Keratinocyte (primary cell): ENCODE results near the gene BMS1. TPM values are rescaled to one million over a fixed set of nuclear protein-coding genes. Genes with fewer than 3 reads are reported as not detected.
"Not testable (repeated sequence)": the region's sequence is repeated elsewhere in the genome, so short reads cannot be mapped to it uniquely, and the experiment has no call there.

ENCODE experiments used
- DNase-seq: peaks from one replicate; pipeline ENCODE4 v3.0.0-alpha.2; 2011; ENCODE audit warnings: low read depth, missing footprints, low spot score
- FAIRE-seq: peaks from 2 replicates; lab custom pipeline; 2011; peaks lifted over from hg19 to GRCh38; lab: Jason Lieb, UNC
- H2AFZ ChIP-seq: 2 replicates; pipeline ENCODE4 v1.6.0; 2012; ENCODE audit warnings: low read length, control low read depth, inconsistent platforms; ENCODE audit not compliant: control insufficient read depth
- H3K27ac ChIP-seq: 2 replicates; pipeline ENCODE4 v1.5.1; 2011; ENCODE audit warnings: low read length; ENCODE audit not compliant: control insufficient read depth, insufficient read depth
- H3K27me3 ChIP-seq: 3 replicates; pipeline ENCODE4 v1.6.0; 2011; ENCODE audit warnings: low read length; ENCODE audit not compliant: control insufficient read depth, insufficient read depth; ENCODE audit errors: extremely low read depth
- H3K36me3 ChIP-seq, 2 experiments: 2 replicates in 1 of 2; 3 replicates in 1 of 2; pipeline ENCODE4 v1.5.1; 2011; ENCODE audit warnings: low read length in 2 of 2, mild to moderate bottlenecking in 1 of 2; ENCODE audit not compliant: control insufficient read depth in 2 of 2, insufficient read depth in 2 of 2; ENCODE audit errors: extremely low read depth in 1 of 2
- H3K4me1 ChIP-seq: 3 replicates; pipeline ENCODE4 v1.5.1; 2011; ENCODE audit warnings: low read length; ENCODE audit not compliant: control insufficient read depth, insufficient read depth; ENCODE audit errors: extremely low read depth
- H3K4me2 ChIP-seq: 3 replicates; pipeline ENCODE4 v1.6.0; 2011; ENCODE audit warnings: low read depth, low read length; ENCODE audit not compliant: control insufficient read depth, insufficient read depth; ENCODE audit errors: extremely low read depth
- H3K4me3 ChIP-seq, 3 experiments: fragments of 200-600 bp in 1 of 3; sonication (generic) in 1 of 3; 2 replicates in 2 of 3; 3 replicates in 1 of 3; pipeline ENCODE4 v1.5.1; 2011 to 2016; ENCODE audit warnings: low read length in 3 of 3, mild to moderate bottlenecking in 3 of 3, control low read depth in 2 of 3, inconsistent platforms in 1 of 3, low read depth in 1 of 3, mixed read lengths in 1 of 3, mixed run types in 1 of 3, moderate library complexity in 1 of 3; ENCODE audit not compliant: control insufficient read depth in 2 of 3, insufficient read depth in 2 of 3; ENCODE audit errors: extremely low read depth in 1 of 3
- H3K79me2 ChIP-seq: 2 replicates; pipeline ENCODE4 v1.6.0; 2012; ENCODE audit warnings: low read length; ENCODE audit not compliant: control insufficient read depth, insufficient read depth
- H3K9ac ChIP-seq: 3 replicates; pipeline ENCODE4 v1.6.0; 2011; ENCODE audit warnings: low read length; ENCODE audit not compliant: control insufficient read depth, insufficient read depth; ENCODE audit errors: extremely low read depth
- H3K9me1 ChIP-seq: 3 replicates; pipeline ENCODE4 v1.6.0; 2011; ENCODE audit warnings: low read length; ENCODE audit not compliant: control insufficient read depth, insufficient read depth; ENCODE audit errors: extremely low read depth
- H3K9me3 ChIP-seq: 2 replicates; pipeline ENCODE4 v1.5.1; 2012; ENCODE audit warnings: low read depth, low read length; ENCODE audit not compliant: control insufficient read depth
- H4K20me1 ChIP-seq: 3 replicates; pipeline ENCODE4 v1.6.0; 2011; ENCODE audit warnings: low read length; ENCODE audit not compliant: control insufficient read depth, insufficient read depth; ENCODE audit errors: extremely low read depth
- EZH2 ChIP-seq: IDR thresholded peaks from one replicate; pipeline ENCODE4 v1.6.1; 2012; ENCODE audit warnings: inconsistent platforms, mild to moderate bottlenecking, low read length, moderate library complexity
- dilution Hi-C: fragments of 300-500 bp; cut with MboI; formaldehyde crosslinking; loops from one replicate; pipeline ENCODE4 v1.7.0; 2020; ENCODE audit warnings: low sequenced_read_pairs; ENCODE audit not compliant: extremely low pct_ligation_motif_present
- polyA plus RNA-seq, 5 experiments: library from polyadenylated mRNA; depleted of rRNA in 3 of 5; stranded (reverse) in 3 of 5; stranded (forward) in 1 of 5; unstranded in 1 of 5; fragments of >200 nt; gene quantifications; 1 replicate in 1 of 5; 2 replicates in 3 of 5; 3 replicates in 1 of 5; pipeline versions ENCODE4 v1.2.1 to v1.2.3, GENCODE V29; 2011 to 2012; ENCODE audit warnings: missing spikeins in 2 of 5, low read depth in 1 of 5, low replicate concordance in 1 of 5
- TF ChIP-seq, protein P1 (sequence below), 3 experiments: IDR thresholded peaks in 1 of 3; conservative IDR thresholded peaks in 1 of 3; optimal IDR thresholded peaks in 1 of 3; 2 replicates in 2 of 3; 3 replicates in 1 of 3; pipeline versions ENCODE3 to v1.5.1; 2011; ENCODE audit warnings: low read length in 3 of 3, mild to moderate bottlenecking in 3 of 3, moderate library complexity in 2 of 3, control low read depth in 1 of 3, inconsistent platforms in 1 of 3; ENCODE audit not compliant: insufficient read depth in 2 of 3; ENCODE audit errors: extremely low read depth in 1 of 3

BMS1 gene
- polyA plus RNA-seq, 1 donor (not counting 4 experiments of a cell fraction or from before 2014, with no cell fraction given), result 11.4 TPM

DNA sequence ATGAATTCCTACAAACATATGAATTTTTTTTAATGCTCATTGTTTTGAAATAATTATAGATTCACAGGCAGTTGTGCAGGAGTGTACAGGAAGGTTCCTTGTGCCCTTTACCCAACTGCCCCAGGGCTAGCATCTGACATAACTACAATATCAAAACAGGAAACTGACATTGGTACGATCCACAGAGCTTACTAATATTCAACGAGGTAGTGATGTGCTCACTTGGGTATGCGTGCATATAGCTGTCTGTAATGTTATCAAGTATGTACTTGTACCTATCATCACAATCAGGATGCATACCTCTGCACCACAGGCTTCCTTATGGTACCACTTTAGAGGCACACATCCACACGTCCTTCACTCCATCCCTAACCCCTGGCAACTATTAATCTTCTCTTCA lies 68.3 kb downstream of the BMS1 start:
- H3K36me3 ChIP-seq, result no peaks in the 10 kb centered on the region
- TF ChIP-seq EZH2, result no peak
- TF ChIP-seq, protein P1, sequence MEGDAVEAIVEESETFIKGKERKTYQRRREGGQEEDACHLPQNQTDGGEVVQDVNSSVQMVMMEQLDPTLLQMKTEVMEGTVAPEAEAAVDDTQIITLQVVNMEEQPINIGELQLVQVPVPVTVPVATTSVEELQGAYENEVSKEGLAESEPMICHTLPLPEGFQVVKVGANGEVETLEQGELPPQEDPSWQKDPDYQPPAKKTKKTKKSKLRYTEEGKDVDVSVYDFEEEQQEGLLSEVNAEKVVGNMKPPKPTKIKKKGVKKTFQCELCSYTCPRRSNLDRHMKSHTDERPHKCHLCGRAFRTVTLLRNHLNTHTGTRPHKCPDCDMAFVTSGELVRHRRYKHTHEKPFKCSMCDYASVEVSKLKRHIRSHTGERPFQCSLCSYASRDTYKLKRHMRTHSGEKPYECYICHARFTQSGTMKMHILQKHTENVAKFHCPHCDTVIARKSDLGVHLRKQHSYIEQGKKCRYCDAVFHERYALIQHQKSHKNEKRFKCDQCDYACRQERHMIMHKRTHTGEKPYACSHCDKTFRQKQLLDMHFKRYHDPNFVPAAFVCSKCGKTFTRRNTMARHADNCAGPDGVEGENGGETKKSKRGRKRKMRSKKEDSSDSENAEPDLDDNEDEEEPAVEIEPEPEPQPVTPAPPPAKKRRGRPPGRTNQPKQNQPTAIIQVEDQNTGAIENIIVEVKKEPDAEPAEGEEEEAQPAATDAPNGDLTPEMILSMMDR (optimal IDR thresholded peaks at IDR 0.05 in 1 of 3, IDR thresholded peaks at IDR 0.05 in 1 of 3, conservative IDR thresholded peaks at IDR 0.05 in 1 of 3; ENCODE audit: extremely low read depth in 1 of 3, insufficient read depth in 2 of 3, low read length in 3 of 3), result no peak
- dilution Hi-C loops, result no loop called here
- H3K27me3 ChIP-seq, result no peaks in the 10 kb centered on the region
- peak; percentile 92 for DNase-seq
- H3K4me1 ChIP-seq, result peaks cover 16% of the 10 kb centered on the region
- no peak overlapping the region for H3K9ac ChIP-seq
- H3K4me3 ChIP-seq, result no peak overlapping the region
- no peaks in the 10 kb centered on the region for H3K79me2 ChIP-seq
- no peak overlapping the region for H3K27ac ChIP-seq
- H4K20me1 ChIP-seq, result no peaks in the 10 kb centered on the region
- no peaks in the 10 kb centered on the region for H3K9me1 ChIP-seq
- H3K4me2 ChIP-seq, result peak overlapping the region; percentile 33
- no peak overlapping the region for H2AFZ ChIP-seq
- FAIRE-seq, result peak; percentile 87
- peaks cover 2% of the 10 kb centered on the region for H3K9me3 ChIP-seq

DNA sequence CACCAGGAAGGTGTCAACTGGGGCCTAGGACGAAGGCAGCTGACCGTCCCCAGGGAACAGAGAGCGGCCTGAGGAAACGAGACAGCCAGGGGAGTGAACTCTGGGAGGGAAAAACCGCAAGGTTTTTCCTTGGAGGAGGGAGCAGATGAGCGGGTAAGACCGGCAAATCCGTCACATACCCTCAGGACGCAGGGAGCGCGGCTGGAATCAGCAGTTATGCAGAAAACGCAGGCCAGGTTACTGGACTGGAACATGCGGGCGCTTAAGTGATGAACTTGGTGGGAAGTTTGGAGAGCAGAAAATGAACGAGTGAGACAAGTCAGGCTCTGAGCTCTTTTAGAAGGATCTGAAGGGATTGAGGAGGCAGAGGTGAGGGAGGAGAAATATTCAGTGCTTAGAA lies 76.7 kb downstream of the BMS1 start:
- Histone ChIP-seq H3K9me1 (no peaks in the 10 kb centered on the region), H3K4me2 (no peak overlapping the region), H3K27me3 (no peaks in the 10 kb centered on the region), H4K20me1 (no peaks in the 10 kb centered on the region), H3K4me3 (no peak overlapping the region), H2AFZ (no peak overlapping the region), H3K27ac (no peak overlapping the region), H3K4me1 (no peaks in the 10 kb centered on the region), H3K36me3 (no peaks in the 10 kb centered on the region), H3K9me3 (no peaks in the 10 kb centered on the region), H3K9ac (no peak overlapping the region), H3K79me2 (no peaks in the 10 kb centered on the region)
- TF ChIP-seq, protein P1 (optimal IDR thresholded peaks at IDR 0.05 in 1 of 3, IDR thresholded peaks at IDR 0.05 in 1 of 3, conservative IDR thresholded peaks at IDR 0.05 in 1 of 3; ENCODE audit: extremely low read depth in 1 of 3, insufficient read depth in 2 of 3, low read length in 3 of 3), result no peak
- no peak for TF ChIP-seq EZH2
- FAIRE-seq, result no peak
- no peak for DNase-seq
- dilution Hi-C loops, result no loop called here

DNA sequence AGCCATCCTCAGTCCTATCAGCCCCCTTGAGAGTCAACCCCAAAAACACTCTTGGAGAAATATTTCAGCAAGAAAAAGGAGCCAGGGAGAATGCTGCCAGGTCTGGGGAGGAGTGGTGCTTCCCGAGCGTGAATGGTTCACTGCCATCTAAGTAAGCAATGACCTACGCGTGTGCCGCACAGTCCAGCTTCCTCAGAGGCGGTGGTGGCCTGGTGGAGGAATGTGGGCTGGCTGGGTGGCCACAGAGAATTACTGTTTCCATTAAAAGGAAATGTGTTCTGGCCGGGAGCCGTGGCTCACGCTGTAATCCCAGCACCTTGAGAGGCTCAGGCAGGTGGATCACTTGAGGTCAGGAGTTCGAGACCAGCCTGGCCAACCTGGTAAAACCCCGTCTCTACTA lies 77.4 kb downstream of the BMS1 start:
- H3K4me3 ChIP-seq, H3K9me1 ChIP-seq, DNase-seq, H3K4me1 ChIP-seq, H3K27me3 ChIP-seq, dilution Hi-C loops, H3K9me3 ChIP-seq, H3K79me2 ChIP-seq, H3K4me2 ChIP-seq, H3K27ac ChIP-seq, H3K9ac ChIP-seq, H2AFZ ChIP-seq, H4K20me1 ChIP-seq, FAIRE-seq, H3K36me3 ChIP-seq: not testable (repeated sequence)

DNA sequence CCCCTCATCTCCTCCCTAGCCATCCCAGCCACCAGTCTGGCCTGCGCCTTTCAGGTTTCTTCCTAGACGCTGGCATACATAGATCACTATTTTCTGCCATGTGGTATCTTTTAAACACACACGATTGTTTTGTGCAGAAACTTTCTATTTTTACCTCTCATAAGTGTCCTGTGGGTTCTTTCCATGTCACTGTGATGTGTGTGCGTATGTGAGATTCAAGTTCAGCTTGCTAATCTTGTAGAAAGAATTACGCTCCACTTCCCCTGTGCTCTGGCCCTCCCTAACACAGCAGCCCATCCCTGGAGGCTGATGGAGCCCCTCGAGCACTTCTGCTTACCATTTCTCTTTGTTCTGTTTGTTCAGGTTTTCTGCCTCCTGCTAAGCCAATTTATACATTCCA lies 80.2 kb downstream of the BMS1 start:
- H3K27me3 ChIP-seq, H3K9me1 ChIP-seq, H2AFZ ChIP-seq, DNase-seq, H3K4me3 ChIP-seq, H3K36me3 ChIP-seq, H3K79me2 ChIP-seq, H3K9ac ChIP-seq, dilution Hi-C loops, H4K20me1 ChIP-seq, H3K4me2 ChIP-seq, FAIRE-seq, H3K9me3 ChIP-seq, H3K27ac ChIP-seq: not testable (repeated sequence)
- peaks cover 11% of the 10 kb centered on the region for H3K4me1 ChIP-seq
